ENCODE measurements around the gene POLD4. TPM values are rescaled to one million over a fixed set of nuclear protein-coding genes. Genes with fewer than 3 reads are reported as not detected.

POLD4 gene
- total RNA-seq, 1 experiment from 2014 or later = 44.2 TPM

- TF ChIP-seq REST (IDR thresholded peaks at IDR 0.05; ENCODE audit: low read depth) = no peak
- no peak for TF ChIP-seq CBX3 (IDR thresholded peaks at IDR 0.05; ENCODE audit: low read depth)
- no peak for TF ChIP-seq CTCF (IDR thresholded peaks at IDR 0.05 in 2 of 3, conservative IDR thresholded peaks at IDR 0.05 in 1 of 3; ENCODE audit: borderline replicate concordance in 1 of 3, insufficient read depth in 1 of 3, low read depth in 2 of 3, low read length in 2 of 3)
These were observed 42.2 kb downstream of the POLD4 start (continued) for GRCh38 chr11:67311051-67311555.

GRCh38 chr11:67310246-67311050 lies 42.9 kb downstream of the POLD4 start:
- H3K9ac ChIP-seq (ENCODE audit: low read length) = no peak overlapping the region
- no TSS peak for BruUV-seq (replicated peaks)
- POLR2A ChIA-PET = no interaction called here

More at GRCh38 chr11:67310246-67311050, 42.9 kb downstream of the POLD4 start:
- Histone ChIP-seq H3K79me2 (ENCODE audit: insufficient read depth, low read length) (no peaks in the 10 kb centered on the region; the same call in 1 of the 2 replicates), H3K36me3 (ENCODE audit: control insufficient read depth in 1 of 2, insufficient read depth in 2 of 2, low read length in 2 of 2) (peaks cover 0 to 9% of the 10 kb centered on the region in 2 experiments; a peak in 3 of 4 replicates), H3K4me1 (ENCODE audit: control insufficient read depth in 1 of 2, insufficient read depth in 2 of 2, low read length in 2 of 2) (peaks cover 12 to 22% of the 10 kb centered on the region in 2 experiments; a peak in 3 of 4 replicates), H3K4me2 (ENCODE audit: low read length) (no peak overlapping the region), H3K9me2 (ENCODE audit: insufficient read depth) (no peaks in the 10 kb centered on the region), H3K27me3 (ENCODE audit: insufficient read depth, low read length) (no peaks in the 10 kb centered on the region), H4K20me1 (ENCODE audit: insufficient read depth) (no peaks in the 10 kb centered on the region), H3K9me3 (ENCODE audit: control insufficient read depth in 1 of 2, insufficient read depth in 1 of 2, low read depth in 1 of 2, low read length in 2 of 2) (no peaks in the 10 kb centered on the region), H2AFZ (ENCODE audit: low read depth, low read length, poor library complexity, severe bottlenecking) (no peak overlapping the region), H3K27ac (ENCODE audit: low read depth, low read length) (no peak overlapping the region), H3K4me3 (replicated peaks in 1 of 2; ENCODE audit: low read depth in 1 of 2, low read length in 2 of 2) (no peak overlapping the region)
- ATAC-seq (no peak), DNase-seq (ENCODE audit: low read depth, low spot score) (no peak)
- intact Hi-C loops (cut with micrococcal nuclease) = no loop called here
- ChIA-PET RAD21 (ENCODE audit: low non-redundant PET in 1 of 2, low total read pairs in 2 of 2, uncharacterized antibody in 2 of 2, unreplicated experiment in 2 of 2) (no interaction called here), CTCF (no interaction called here)
- TF ChIP-seq CBX3 (IDR thresholded peaks at IDR 0.05; ENCODE audit: low read depth) (no peak), SIN3A (IDR thresholded peaks at IDR 0.05; ENCODE audit: low read depth) (no peak), EZH2phosphoT487 (IDR thresholded peaks at IDR 0.05; ENCODE audit: borderline replicate concordance) (no peak), POLR2A (IDR thresholded peaks at IDR 0.05; ENCODE audit: borderline replicate concordance, extremely low read depth, insufficient read depth, insufficient read length) (no peak), EZH2 (IDR thresholded peaks at IDR 0.05) (no peak)
- TF ChIP-seq, protein P1, sequence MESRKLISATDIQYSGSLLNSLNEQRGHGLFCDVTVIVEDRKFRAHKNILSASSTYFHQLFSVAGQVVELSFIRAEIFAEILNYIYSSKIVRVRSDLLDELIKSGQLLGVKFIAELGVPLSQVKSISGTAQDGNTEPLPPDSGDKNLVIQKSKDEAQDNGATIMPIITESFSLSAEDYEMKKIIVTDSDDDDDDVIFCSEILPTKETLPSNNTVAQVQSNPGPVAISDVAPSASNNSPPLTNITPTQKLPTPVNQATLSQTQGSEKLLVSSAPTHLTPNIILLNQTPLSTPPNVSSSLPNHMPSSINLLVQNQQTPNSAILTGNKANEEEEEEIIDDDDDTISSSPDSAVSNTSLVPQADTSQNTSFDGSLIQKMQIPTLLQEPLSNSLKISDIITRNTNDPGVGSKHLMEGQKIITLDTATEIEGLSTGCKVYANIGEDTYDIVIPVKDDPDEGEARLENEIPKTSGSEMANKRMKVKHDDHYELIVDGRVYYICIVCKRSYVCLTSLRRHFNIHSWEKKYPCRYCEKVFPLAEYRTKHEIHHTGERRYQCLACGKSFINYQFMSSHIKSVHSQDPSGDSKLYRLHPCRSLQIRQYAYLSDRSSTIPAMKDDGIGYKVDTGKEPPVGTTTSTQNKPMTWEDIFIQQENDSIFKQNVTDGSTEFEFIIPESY (IDR thresholded peaks at IDR 0.05; ENCODE audit: extremely low read depth, insufficient replicate concordance, low read length) = no peak
